HG03064 (cell line): ENCODE results near the gene CHN2.

Experiments used
- ATAC-seq: cut with Tn5 transposase; IDR thresholded peaks from one replicate; pipeline ENCODE4 v1.9.1; 2021; ENCODE audit warnings: low read depth; ENCODE audit not compliant: unreplicated experiment

CHN2 gene

DNA sequence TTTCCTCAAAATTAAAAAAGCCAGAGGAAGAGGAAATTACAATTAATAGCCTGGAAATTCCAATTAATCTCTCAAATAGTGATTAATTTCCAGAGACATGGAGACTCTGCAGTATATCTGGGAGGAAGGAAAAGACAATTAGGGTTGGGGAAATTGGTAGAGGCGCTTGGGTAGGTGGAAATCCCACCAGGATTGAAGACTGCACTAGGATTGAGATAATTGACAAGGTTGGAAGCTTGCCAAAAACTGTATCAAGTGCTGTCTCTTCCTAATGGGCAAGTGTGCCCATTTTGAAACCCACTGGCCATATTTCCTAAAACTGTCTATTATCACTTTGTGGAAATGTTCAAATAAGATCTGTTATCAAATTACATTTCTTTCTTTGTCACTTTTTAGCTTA, 21.6 kb downstream of the CHN2 start:
- ATAC-seq = no peak

DNA sequence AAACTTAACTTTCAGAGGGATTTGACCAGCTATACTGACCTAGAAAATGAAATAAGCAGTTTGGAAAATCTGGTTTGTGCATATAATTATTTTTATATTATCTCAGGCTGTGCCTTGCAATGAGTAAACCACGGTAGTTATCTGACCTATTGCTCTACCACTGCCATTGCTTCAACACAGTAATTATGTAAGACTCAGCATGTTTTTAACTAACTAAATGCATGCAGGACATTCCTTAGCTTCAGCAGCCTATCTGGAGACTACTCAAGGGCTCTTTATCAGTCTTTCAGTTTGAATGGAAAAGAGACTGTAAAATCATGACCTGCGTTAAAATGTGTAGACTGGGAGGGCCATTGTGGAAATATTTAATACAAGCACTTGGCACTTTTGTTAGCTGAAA, 22.5 kb downstream of the CHN2 start:
- no peak for ATAC-seq

DNA sequence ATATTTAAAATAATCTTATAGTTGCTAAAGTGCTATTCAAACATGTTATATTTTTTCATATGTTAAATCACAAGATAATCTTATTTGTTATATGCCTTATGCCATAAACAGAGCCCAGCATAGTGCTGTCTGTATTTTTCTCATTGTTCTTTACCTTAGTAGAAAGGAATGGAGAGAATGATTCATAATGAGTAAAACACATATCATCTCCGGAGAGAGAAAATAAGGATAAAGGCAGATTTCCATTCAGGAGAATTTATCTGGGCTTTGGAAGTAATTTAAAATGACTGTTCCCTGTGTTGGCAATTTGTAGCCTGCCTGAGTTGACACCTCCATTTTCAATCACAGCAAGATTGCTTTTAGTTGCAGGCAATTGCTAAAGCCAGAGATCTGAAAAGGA, 30.2 kb downstream of the CHN2 start:
- no peak for ATAC-seq

DNA sequence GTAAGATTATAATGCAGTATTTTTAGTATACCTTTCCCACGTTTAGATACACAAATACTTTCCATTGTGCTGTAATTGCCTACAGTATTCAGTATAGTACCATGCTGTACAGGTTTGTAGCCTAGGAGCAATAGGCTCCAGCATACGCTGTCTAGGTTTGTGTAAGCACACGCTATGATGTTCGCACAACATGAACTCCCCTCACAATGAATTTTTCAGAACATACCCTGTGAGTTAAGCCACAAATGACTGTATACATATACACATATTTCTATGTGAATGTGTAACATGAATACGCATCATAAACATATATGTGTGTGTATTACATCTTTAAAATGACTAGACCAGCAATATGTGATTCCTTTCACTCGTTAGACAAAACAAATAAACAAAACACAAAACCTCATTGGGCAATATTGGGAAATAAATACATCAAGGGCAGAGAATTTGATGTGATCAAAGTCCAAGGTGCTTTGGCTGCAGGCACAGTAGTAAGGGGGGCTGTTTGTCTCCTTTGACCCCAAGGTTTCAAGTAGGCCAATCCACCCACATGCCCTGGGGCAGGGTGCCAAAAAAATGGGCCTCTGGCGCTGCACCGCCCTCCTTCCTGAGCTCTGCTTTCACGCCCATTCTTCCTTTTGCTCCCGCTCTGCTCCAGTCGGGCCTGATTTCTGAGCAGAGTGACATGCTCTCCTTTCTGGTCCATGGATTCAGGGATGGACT, 33.9 kb downstream of the CHN2 start:
- ATAC-seq = no peak

- ATAC-seq = no peak
These were observed 34.5 kb downstream of the CHN2 start for GRCh38 chr7:29229066-29229465.

DNA sequence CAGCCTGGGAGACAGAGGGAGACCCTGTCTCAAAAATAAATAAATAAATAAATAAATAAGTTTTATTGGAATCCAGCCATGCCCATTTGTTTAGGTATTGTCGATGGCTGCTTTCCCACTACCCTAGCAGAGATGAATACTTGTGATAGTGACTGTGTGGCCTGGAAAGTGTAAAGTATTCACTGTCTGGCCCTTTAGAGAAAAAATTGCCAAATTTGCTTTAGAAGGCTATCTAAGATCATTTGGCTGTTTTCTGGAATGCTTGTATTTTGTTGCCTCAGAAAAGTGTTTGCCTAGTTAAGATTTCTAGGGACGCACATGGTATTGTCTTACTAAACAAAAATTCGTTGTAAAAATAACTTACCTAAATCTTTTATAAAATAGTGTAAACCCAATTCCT, 35.4 kb downstream of the CHN2 start:
- ATAC-seq = no peak

GRCh38 chr7:29230871-29231345, 36.3 kb downstream of the CHN2 start:
- ATAC-seq = no peak

GRCh38 chr7:29231671-29232232, 37.2 kb downstream of the CHN2 start:
- ATAC-seq = no peak

- ATAC-seq = no peak
These were observed 39.9 kb downstream of the CHN2 start for GRCh38 chr7:29234438-29234837.

DNA sequence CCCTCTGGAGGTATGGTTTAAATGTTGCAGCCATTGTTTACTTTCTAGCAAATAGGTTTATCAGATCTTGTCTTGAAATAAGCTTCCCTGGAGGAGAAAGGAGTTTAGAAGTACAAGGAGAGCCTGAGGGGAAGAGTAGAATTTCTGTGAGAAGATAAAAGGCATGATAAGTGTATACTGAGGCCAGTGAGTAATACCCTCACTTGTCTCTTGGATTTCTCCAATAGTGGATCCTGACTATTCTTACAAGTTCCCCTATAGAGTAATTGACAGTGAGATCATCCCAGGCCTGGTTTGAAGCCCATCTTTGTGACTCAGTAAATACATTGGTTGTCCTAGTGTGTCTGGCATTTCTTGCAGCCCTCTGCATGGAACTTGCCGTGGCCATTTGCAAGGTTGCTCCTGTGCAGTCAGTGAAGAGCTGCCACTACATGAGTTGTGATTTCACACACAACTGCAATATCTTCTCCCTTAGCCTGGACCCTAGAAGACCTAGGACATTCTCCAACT, 41.6 kb downstream of the CHN2 start:
- ATAC-seq = no peak

- no peak for ATAC-seq
These were observed 42.1 kb downstream of the CHN2 start for GRCh38 chr7:29236649-29237048.

GRCh38 chr7:29237489-29237888, 42.9 kb downstream of the CHN2 start:
- ATAC-seq = no peak

DNA sequence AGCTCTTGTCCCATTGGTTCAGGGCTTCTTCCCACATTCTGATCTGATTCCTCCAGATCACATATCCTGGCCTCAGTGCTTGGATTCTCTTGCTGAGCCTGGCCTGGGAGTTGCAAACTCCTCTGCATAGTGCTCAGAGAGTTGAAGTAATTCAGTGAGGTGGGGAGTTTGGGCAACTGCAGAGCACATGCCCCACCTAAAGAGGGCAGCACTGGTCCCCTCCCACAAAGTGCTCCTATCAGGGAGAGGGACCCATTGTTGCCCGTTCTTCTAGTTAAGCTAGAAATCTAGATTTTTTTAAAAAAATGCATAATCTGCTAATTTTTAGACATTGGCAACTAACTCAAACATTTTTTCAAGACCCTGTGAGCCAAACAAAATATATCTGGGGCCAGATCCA, 45.1 kb downstream of the CHN2 start:
- ATAC-seq = no peak

- ATAC-seq = no peak
These were observed 47.7 kb downstream of the CHN2 start for GRCh38 chr7:29242265-29242664.

DNA sequence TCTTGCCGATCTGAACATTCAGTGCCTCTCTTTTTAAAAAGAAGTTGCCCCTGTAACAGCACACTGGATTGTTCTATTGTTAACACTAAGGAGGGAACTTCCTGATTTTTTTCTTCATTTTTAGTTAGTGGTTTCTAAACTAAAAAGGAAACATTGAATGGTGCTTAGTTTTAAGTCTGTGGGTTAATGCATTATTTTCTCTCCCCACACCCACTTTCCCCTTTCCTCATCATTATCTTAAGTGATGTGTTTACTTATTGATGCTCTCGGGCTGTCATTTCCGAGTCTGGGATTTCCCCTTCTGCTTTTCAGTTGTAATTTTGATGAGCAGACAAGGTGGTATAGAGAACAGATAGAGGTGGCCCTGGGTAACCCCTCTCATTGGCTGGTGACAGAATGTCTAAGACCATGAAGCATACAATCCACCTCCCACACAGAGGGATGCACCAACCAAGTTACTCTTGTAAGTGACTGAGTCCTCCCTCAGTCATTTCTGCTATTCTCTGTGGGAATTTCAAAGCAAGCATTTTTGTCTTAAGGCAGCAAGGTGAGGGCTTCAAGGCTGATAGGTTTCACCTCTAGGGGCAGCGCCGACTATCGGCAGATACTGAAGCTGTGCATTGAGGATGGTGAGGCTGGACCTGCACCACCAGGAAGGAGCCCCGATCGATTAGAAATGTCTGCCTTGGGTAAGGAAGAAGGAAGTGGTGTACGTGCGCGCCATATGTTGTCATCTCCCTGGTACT, 49.5 kb downstream of the CHN2 start:
- no peak for ATAC-seq

DNA sequence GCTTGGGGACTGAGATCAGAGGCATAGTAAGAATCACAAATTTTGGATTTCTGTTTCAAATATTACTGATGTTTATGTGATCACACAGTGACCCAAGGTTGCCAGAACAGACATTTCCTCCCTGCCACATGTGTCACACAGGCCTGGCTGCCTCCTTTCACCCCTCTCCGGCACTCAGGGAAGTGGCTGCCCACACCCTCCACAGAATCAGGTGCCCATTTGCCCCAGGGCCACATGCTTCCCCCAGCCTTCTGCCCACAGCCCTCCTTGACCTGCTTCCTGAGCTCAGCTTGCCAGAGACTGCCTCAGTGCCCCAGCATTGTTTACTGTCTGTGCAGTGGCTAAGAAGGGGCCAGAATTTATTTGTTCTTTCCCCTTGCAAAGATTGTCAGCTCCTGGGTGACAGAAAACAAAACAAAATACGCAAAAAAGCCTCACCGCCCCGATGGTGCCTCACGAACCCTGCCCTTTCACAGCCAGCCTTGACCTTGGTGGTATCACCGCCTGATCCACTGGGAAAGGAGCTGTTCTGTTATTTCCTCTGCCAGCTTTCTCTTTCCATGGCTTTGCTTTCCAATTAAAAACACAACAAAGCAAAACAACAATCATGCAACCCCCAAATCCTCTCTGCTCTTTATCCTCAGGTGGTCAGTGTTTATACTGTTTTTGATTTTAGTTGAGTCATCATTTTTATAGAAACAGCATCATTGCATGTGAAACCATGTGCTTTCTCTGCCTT, 52.8 kb downstream of the CHN2 start:
- no peak for ATAC-seq

- ATAC-seq = no peak
These were observed 53.3 kb downstream of the CHN2 start for GRCh38 chr7:29247963-29248236.

DNA sequence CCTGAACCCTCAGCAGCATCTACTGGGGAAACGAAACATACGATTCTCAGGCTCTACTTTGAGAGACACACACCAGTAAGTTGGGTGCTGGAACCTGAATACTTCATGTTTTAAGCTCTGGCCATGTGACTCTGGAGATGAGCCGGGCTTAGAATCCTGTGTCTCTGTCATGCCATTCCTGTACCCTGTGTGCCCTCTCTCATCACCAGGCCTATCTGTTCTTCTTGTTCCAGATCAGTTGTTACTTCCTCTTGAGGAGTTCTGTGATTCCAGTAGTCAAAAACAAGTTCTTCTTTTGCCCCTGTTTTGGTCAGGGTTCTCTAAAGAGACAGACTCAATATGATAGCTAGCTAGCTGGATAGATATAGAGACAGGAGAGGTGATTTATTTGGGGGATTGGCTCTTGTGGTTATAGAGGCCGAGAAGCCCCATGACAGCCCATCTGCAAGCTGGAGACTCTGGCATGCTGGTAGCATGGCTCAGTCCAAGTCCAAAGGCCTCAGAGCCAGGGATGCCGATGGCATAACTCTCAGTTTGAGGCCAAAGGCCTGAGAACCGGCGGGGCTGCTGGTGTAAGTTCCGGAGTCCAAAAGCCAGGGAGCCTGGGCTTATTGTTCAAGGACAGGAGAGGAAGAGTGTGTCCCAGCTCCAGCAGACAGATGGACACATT, 54.3 kb downstream of the CHN2 start:
- no peak for ATAC-seq

DNA sequence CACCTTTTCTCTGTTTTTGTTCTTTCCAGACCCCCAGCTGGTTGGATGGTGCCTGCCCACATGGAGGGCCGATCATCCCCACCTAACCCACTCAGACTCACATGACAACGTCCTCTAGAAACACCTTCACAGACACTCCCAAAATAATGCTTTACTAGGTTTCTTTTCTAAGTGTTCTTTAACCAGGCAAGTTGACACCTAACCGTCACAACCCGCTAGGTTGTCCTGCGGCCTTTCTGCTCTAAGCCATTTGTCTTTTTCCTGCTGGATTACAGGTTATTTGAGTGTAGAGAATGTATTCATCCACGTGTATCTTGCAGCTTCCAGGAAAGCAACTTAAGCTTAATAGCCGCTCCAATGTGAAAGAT, 54.8 kb downstream of the CHN2 start:
- ATAC-seq = no peak

- ATAC-seq = no peak
These were observed 55.3 kb downstream of the CHN2 start for GRCh38 chr7:29249860-29250259.

DNA sequence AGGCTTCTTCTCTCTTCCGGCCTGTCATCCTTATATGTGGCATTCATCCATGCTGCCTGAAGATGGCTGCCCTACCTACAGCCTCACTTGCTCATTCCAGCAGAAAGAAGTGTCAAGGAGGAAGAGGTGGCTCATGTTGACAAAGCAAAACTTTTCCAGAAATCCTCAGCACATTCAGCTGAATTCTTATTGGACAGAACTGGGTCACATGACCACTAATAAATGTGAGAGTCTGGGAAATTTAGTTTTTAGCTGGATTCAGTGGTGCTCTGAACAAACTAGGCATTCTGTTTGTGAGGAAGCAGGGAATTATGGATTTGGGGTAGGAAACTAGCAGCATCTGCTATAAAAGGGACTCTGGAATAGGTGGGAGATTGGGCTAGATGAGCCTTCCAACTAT, 58.6 kb downstream of the CHN2 start:
- no peak for ATAC-seq
